Retina (tissue), 1 donor: ENCODE results near the gene CPED1.

ENCODE experiments used
- DNase-seq: peaks from one replicate; pipeline ENCODE4 v3.0.0-alpha.2; 2016

Gene CPED1

GRCh38 chr7:121331574-121331973, 343.1 kb downstream of the CPED1 start:
- DNase-seq, result no peak

GRCh38 chr7:121334376-121334775, 345.9 kb downstream of the CPED1 start:
- no peak for DNase-seq

- DNase-seq, result no peak
Observed at GRCh38 chr7:121334875-121335648, 346.6 kb downstream of the CPED1 start.

GRCh38 chr7:121336579-121336978, 348.1 kb downstream of the CPED1 start:
- no peak for DNase-seq

GRCh38 chr7:121337398-121337797, 348.9 kb downstream of the CPED1 start:
- no peak for DNase-seq

- no peak for DNase-seq
Observed at GRCh38 chr7:121339082-121339481, 350.6 kb downstream of the CPED1 start.

GRCh38 chr7:121341933-121342332, 353.4 kb downstream of the CPED1 start:
- DNase-seq, result no peak

- no peak for DNase-seq
Observed at GRCh38 chr7:121342631-121343030, 354.1 kb downstream of the CPED1 start.

- DNase-seq, result no peak
Observed at GRCh38 chr7:121343302-121343701, 354.8 kb downstream of the CPED1 start.

GRCh38 chr7:121344093-121344492, 355.6 kb downstream of the CPED1 start:
- DNase-seq, result no peak

GRCh38 chr7:121344497-121344896, 356.0 kb downstream of the CPED1 start:
- DNase-seq, result no peak
